WTC11 (cell line): ENCODE measurements around the gene CLCF1. TPM values are rescaled to one million over a fixed set of nuclear protein-coding genes. Genes with fewer than 3 reads are reported as not detected.

Experiments used
- ATAC-seq: fragments of 200-7000 bp; cut with Tn5 transposase; 2 replicates; pipeline ENCODE4 v1.10.0; 2021; ENCODE audit warnings: mild to moderate bottlenecking, moderate library complexity
- CTCF ChIA-PET: fragments of 300-600 bp; sonication (Branson Sonifier 250); formaldehyde crosslinking; loops from one replicate; lab custom pipeline; 2021; ENCODE audit warnings: antibody characterized with exemption; lab: Charles Lee
- POLR2A ChIA-PET: fragments of 350-600 bp; sonication (Branson Sonifier 250); formaldehyde crosslinking; loops from one replicate; lab custom pipeline; 2021; ENCODE audit warnings: antibody characterized with exemption; lab: Charles Lee
- DNase-seq: peaks from one replicate; pipeline ENCODE4 v3.0.0; 2021; ENCODE audit warnings: low spot score
- H3K27ac Mint-ChIP-seq: 2 replicates; pipeline ENCODE4 v1.8.0; 2021; ENCODE audit warnings: mixed read lengths
- H3K27me3 Mint-ChIP-seq: 2 replicates; pipeline ENCODE4 v1.8.0; 2021; ENCODE audit warnings: low read depth, mild to moderate bottlenecking, moderate library complexity, mixed read lengths
- H3K36me3 Mint-ChIP-seq: 2 replicates; pipeline ENCODE4 v1.8.0; 2021; ENCODE audit warnings: mixed read lengths
- H3K4me1 Mint-ChIP-seq: 2 replicates; pipeline ENCODE4 v1.8.0; 2022; ENCODE audit warnings: mixed read lengths
- H3K4me3 Mint-ChIP-seq: 2 replicates; pipeline ENCODE4 v1.8.0; 2021; ENCODE audit warnings: mild to moderate bottlenecking, moderate library complexity, mixed read lengths
- H3K9me3 Mint-ChIP-seq: 2 replicates; pipeline ENCODE4 v1.8.0; 2021; ENCODE audit warnings: mixed read lengths
- ARID4B ChIP-seq: sonication (generic); formaldehyde crosslinking; IDR thresholded peaks from 2 replicates; pipeline ENCODE4 v1.8.0; 2023; ENCODE audit warnings: missing genetic modification reagents, mild to moderate bottlenecking, borderline replicate concordance
- ATF6 ChIP-seq: sonication (generic); formaldehyde crosslinking; IDR thresholded peaks from 2 replicates; pipeline ENCODE4 v1.8.1; 2023; ENCODE audit warnings: mild to moderate bottlenecking, missing genetic modification reagents
- CREM ChIP-seq: sonication (generic); formaldehyde crosslinking; IDR thresholded peaks from 2 replicates; pipeline ENCODE4 v1.8.1; 2022; ENCODE audit warnings: mild to moderate bottlenecking, missing genetic modification reagents, moderate library complexity
- E2F5 ChIP-seq: sonication (generic); formaldehyde crosslinking; IDR thresholded peaks from 2 replicates; pipeline ENCODE4 v1.8.1; 2022; ENCODE audit warnings: mild to moderate bottlenecking, moderate library complexity, missing genetic modification reagents
- GRHL2 ChIP-seq: fragments of 250-450 bp; sonication (Bioruptor Pico); IDR thresholded peaks from 2 replicates; pipeline ENCODE4 v1.8.0; 2022; ENCODE audit warnings: mild to moderate bottlenecking, moderate library complexity; ENCODE audit not compliant: insufficient replicate concordance, severe bottlenecking
- KAT7 ChIP-seq: sonication (generic); formaldehyde crosslinking; IDR thresholded peaks from 2 replicates; pipeline ENCODE4 v1.8.1; 2023; ENCODE audit warnings: missing genetic modification reagents, mild to moderate bottlenecking, borderline replicate concordance
- PREB ChIP-seq: sonication (generic); formaldehyde crosslinking; IDR thresholded peaks from 2 replicates; pipeline ENCODE4 v1.8.1; 2022; ENCODE audit warnings: mild to moderate bottlenecking, missing genetic modification reagents, moderate library complexity, borderline replicate concordance
- SP1 ChIP-seq: sonication (generic); formaldehyde crosslinking; conservative IDR thresholded peaks from 2 replicates; pipeline ENCODE4 v1.8.1; 2022; ENCODE audit warnings: missing genetic modification reagents
- STAT6 ChIP-seq: sonication (generic); formaldehyde crosslinking; conservative IDR thresholded peaks from 2 replicates; pipeline ENCODE4 v1.8.1; 2023; ENCODE audit warnings: mild to moderate bottlenecking, low read depth, missing genetic modification reagents, moderate library complexity
- ZNF219 ChIP-seq: sonication (generic); formaldehyde crosslinking; IDR thresholded peaks from 2 replicates; pipeline ENCODE4 v1.8.0; 2023; ENCODE audit warnings: missing genetic modification reagents, mild to moderate bottlenecking, borderline replicate concordance
- ZNF425 ChIP-seq: fragments of 250-450 bp; sonication (Bioruptor Pico); conservative IDR thresholded peaks from 2 replicates; pipeline ENCODE4 v1.9.0; 2021; ENCODE audit warnings: mild to moderate bottlenecking
- ZNF671 ChIP-seq: fragments of 250-450 bp; sonication (Bioruptor Pico); IDR thresholded peaks from 2 replicates; pipeline ENCODE4 v1.8.0; 2021; ENCODE audit warnings: mild to moderate bottlenecking
- ZSCAN18 ChIP-seq: fragments of 250-450 bp; sonication (Bioruptor Pico); IDR thresholded peaks from 2 replicates; pipeline ENCODE4 v2.1.2; 2022; ENCODE audit warnings: mild to moderate bottlenecking, moderate library complexity
- total RNA-seq: library from RNA; stranded (reverse); gene quantifications from 3 replicates; pipeline ENCODE4 v1.2.3, GENCODE V29; 2021

Gene CLCF1
- total RNA-seq, 1 experiment from 2014 or later, result 0.92 TPM

GRCh38 chr11:67349928-67350465, 23.4 kb downstream of the CLCF1 start:
- H3K27ac Mint-ChIP-seq, result 0 out of 2 replicates have a peak overlapping the region, but pooled peaks have one; percentile 1
- ATAC-seq, result no peak
- H3K4me3 Mint-ChIP-seq, result no peak overlapping the region
- no peak for DNase-seq
- TF ChIP-seq GRHL2 (CRISPR knock-in tag) (no peak), ATF6 (CRISPR knock-in tag) (no peak), STAT6 (CRISPR knock-in tag) (no peak), E2F5 (CRISPR knock-in tag) (no peak), ZSCAN18 (no peak), ZNF671 (no peak), PREB (CRISPR knock-in tag) (no peak), KAT7 (CRISPR knock-in tag) (no peak), ZNF219 (CRISPR knock-in tag) (no peak), SP1 (CRISPR knock-in tag) (no peak), CREM (CRISPR knock-in tag) (no peak)
- POLR2A ChIA-PET, result no interaction called here
- H3K36me3 Mint-ChIP-seq, result no peaks in the 10 kb centered on the region
- H3K27me3 Mint-ChIP-seq, result no peaks in the 10 kb centered on the region; the same call in 1 of the 2 replicates
- H3K9me3 Mint-ChIP-seq, result no peaks in the 10 kb centered on the region
- CTCF ChIA-PET, result interaction anchor here (0.6 to 10.1 kb wide), 11 partner anchors 8 to 248 kb away, joined by 3 to 842 read pairs (median 13); partner anchors contain the start of genes CLCF1, CORO1B, RAD9A and SSH3
- peaks cover 28% of the 10 kb centered on the region for H3K4me1 Mint-ChIP-seq

- no peak for DNase-seq
- peak overlapping the region; percentile 1; the same call in 1 of the 2 replicates for H3K27ac Mint-ChIP-seq
- H3K4me1 Mint-ChIP-seq, result peaks cover 22% of the 10 kb centered on the region
- H3K27me3 Mint-ChIP-seq, result no peaks in the 10 kb centered on the region; the same call in 1 of the 2 replicates
- no peak for ATAC-seq
- H3K4me3 Mint-ChIP-seq, result no peak overlapping the region
- H3K9me3 Mint-ChIP-seq, result no peaks in the 10 kb centered on the region
- no peak for TF ChIP-seq ZNF425 (CRISPR knock-in tag)
- TF ChIP-seq ARID4B, result no peak
- no peaks in the 10 kb centered on the region for H3K36me3 Mint-ChIP-seq
- CTCF ChIA-PET, result interaction anchor here (0.8 to 10.1 kb wide), 6 partner anchors 26 to 87 kb away, joined by 3 to 842 read pairs (median 4); partner anchors contain the start of genes CLCF1 and RAD9A
- POLR2A ChIA-PET, result no interaction called here
Observed at GRCh38 chr11:67349457-67349856, 23.9 kb downstream of the CLCF1 start.
